HT-29 (cell line): ENCODE data around the gene ZNF616. TPM values are rescaled to one million over a fixed set of nuclear protein-coding genes. Genes with fewer than 3 reads are reported as not detected.
"Not testable (repeated sequence)": the region's sequence is repeated elsewhere in the genome, so short reads cannot be mapped to it uniquely, and the experiment has no call there.

Experiments used
- DNase-seq: peaks from one replicate; pipeline ENCODE4 v3.0.0-alpha.2; 2015; ENCODE audit warnings: low spot score
- small RNA-seq: library from RNA; depleted of rRNA; stranded (forward); fragments of <200 nt; gene quantifications from one replicate; pipeline ENCODE3, GENCODE V24; 2014
- total RNA-seq: library from RNA; depleted of rRNA; stranded (reverse); fragments of >200 nt; shearing (Covaris generic); gene quantifications from 2 replicates; pipeline ENCODE4 v1.2.3, GENCODE V29; 2014; rRNA removed

ZNF616 gene
- total RNA-seq, 1 experiment from 2014 or later, result 0.81 TPM

- DNase-seq, result no peak
These were observed 29.0 kb downstream of the ZNF616 start for GRCh38 chr19:52110780-52111179.

DNA sequence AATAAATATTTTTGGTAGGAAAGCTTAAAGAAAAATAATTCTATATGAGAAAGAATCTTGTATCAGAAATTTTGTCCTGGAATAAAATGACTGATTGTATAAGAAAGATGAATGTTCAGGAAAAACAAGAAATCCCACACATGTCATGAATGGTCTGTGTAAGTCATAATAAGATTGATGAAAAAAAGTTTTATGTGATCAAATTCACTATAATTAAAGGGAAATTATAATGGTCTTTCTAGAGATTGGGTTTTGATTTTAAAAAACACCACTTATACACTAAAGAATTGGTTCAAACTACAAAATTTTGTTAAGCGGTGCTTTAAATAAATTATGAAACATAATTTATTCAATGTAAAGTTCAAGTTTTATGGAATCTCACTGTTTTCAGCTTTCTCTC lies 37.0 kb downstream of the ZNF616 start:
- DNase-seq, result no peak

GRCh38 chr19:52101866-52102562 lies 37.7 kb downstream of the ZNF616 start:
- no peak for DNase-seq

GRCh38 chr19:52099497-52100138 lies 40.1 kb downstream of the ZNF616 start:
- DNase-seq, result no peak

GRCh38 chr19:52096416-52096815 lies 43.3 kb downstream of the ZNF616 start:
- not testable (repeated sequence) for DNase-seq

DNA sequence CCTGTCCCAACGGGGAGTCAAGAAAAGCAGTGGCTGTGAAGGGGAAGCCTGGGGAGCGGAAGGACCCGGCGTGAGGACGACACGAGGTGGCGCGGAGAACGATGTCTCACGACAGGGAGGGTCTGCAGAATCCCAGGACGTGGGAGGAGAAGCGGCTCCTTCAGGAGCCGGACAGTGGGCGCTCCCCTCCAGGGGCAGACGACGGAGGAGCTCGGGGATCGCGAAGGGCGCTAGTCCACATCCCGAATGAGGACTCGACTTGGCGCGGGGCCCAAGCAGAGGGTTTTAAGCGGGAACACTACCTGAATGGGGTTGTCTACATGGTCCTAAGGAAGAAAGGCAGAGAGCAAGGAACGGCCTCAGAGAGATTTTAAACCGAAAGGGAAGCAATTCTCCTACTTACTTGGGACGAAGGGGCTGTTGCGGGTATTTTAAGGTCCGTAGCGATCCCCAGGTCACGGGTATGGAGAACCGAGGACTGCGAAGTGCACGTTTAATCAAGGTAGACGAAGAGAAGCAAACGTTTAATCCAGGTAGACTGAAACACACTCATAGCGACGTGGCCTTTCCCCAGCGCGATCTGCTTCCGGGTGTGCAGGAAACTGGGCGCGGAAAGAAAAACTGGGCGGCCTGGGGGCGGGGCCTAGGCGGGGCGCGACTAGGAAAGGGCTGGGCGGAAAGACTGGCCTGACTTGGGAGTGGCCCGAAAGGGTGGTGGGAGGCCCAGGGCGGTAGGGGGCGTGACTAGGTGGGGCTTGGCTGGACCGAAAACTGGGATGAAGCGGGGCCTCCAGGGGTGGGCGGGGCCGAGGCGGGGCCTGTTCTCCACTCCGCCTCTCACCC lies 44.3 kb downstream of the ZNF616 start, which contains the start of gene ZNF841:
Gene ZNF841, minus strand, starts transcription at position 594 of the 843 bp plus-strand sequence. CDS start 10,964 bp downstream, outside the sequence.
- DNase-seq, result peak; percentile 99

- DNase-seq, result peak; percentile 39
These were observed 45.1 kb downstream of the ZNF616 start for GRCh38 chr19:52094526-52095130.

DNA sequence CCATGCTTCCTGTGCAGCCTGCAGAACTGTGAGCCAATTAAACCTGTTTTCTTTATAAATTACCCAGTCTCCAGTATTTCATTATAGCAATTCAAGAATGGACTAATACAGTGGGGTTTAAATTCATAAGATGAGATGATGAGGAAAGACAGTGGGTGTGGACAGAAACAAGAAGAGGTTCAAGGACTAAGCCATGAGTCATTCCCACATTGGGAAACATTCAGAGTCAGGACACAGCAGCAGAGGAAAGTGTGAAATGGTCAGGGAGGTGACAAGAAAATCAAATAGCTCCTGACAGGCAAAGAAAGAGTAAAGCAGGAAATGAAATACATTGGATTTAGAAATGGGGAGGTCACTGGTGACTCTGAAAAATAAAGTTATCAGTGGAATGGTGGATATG lies 53.3 kb downstream of the ZNF616 start:
- no peak for DNase-seq

- DNase-seq, result no peak
These were observed 69.2 kb downstream of the ZNF616 start for GRCh38 chr19:52070496-52070895.

DNA sequence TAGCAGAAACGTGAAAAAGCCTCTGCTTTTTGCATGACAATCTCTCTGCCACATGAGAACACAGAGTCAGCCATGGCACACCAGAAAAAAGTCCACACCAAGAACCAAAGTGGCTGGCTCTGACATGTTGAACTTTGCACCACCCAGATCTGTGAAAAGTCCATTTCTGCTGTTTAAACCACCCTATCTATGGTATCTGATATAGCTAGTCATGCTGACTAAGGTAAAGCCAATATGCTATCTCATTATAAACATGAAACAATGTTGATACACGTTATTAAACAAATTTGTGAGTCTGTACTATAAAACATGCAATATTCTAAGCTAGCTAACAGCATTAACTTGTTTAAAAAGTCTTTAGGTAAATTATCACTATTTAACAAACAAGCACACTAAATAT lies 70.1 kb downstream of the ZNF616 start:
- no peak for DNase-seq

GRCh38 chr19:52066258-52066863 lies 73.4 kb downstream of the ZNF616 start:
- no peak for DNase-seq

DNA sequence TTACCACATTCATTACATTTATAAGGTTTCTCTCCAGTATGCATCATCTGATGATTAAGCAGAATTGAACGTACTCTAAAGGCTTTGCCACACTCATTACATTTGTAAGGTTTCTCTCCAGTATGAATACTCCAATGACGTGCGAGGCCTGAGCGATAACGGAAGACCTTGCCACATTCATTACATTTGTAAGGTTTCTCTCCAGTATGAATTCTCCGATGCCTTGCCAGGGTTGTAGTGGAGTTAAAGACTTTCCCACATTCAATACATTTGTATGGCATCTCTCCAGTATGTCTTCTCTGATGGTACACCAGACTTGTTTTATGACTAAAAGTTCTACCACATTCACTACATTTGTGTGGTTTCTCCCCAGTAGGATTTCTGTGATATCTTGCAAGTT lies 74.3 kb downstream of the ZNF616 start:
- DNase-seq, result no peak

Small RNAs within 50 kb of the gene (small RNA-seq; reads per million reads assigned to genes)
- 0.65 reads per million for gene RPL37P23

Other genes with a start within 250 kb of the ZNF616 start
- gene ZNF649, start 234.9 kb downstream of the ZNF616 start, total RNA-seq, result 0.64 and 1.8 TPM in 2 replicates
- gene ZNF613, start 212.5 kb downstream of the ZNF616 start, total RNA-seq, result 1.3 and 2.8 TPM in 2 replicates
- gene ZNF350, start 153.1 kb downstream of the ZNF616 start, total RNA-seq, result 1.3 and 1.9 TPM in 2 replicates
- gene ZNF615, start 131.7 kb downstream of the ZNF616 start, total RNA-seq, result 0.41 and 1.4 TPM in 2 replicates
- gene ZNF614, start 111.6 kb downstream of the ZNF616 start, total RNA-seq, result 6.0 and 7.4 TPM in 2 replicates
- gene ZNF432, start 91.1 kb downstream of the ZNF616 start, total RNA-seq, result 4.9 and 5.3 TPM in 2 replicates
- gene ZNF841, start 44.2 kb downstream of the ZNF616 start, total RNA-seq, result 6.7 and 8.7 TPM in 2 replicates
- gene ZNF836, start 31.7 kb upstream of the ZNF616 start, total RNA-seq, result 0.10 and 1.6 TPM in 2 replicates
- 430 and 450 TPM in 2 replicates for gene PPP2R1A, start 50.1 kb upstream of the ZNF616 start, total RNA-seq
- gene ZNF766, start 129.6 kb upstream of the ZNF616 start, total RNA-seq, result 6.1 and 9.2 TPM in 2 replicates
- 0.51 and 0.73 TPM in 2 replicates for gene ZNF480, start 157.2 kb upstream of the ZNF616 start, total RNA-seq
- not detected in 2 replicates for gene ZNF610, start 196.3 kb upstream of the ZNF616 start, total RNA-seq
- not detected in 2 replicates for gene ZNF880, start 230.0 kb upstream of the ZNF616 start, total RNA-seq